Measurements from ENCODE around the gene CARTPT.

DNA sequence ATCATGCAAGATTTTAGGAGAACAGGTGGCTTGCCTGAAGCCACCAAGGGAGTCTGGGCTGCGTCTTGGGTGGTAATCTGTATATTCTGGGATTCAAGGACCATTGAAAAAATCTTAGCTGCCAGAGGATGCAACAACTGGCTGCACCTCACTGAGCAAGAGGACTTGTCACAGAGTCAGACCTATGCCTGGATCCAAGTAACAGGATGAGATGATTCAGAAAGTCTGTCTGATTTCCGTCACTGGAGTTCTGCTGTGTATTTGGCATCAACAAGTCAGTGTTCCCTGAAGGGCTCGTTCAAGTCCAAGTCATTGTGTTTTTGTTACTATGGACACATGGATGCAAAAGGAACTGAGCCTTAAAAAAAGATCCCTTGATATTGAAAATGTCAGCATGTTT lies 37.8 kb upstream of the CARTPT start:
- TF ChIP-seq CTCF (IDR thresholded peaks at IDR 0.05; ENCODE audit: insufficient read depth, low read length) = no peak
- no peak for TF ChIP-seq POLR2AphosphoS5 (IDR thresholded peaks at IDR 0.05; ENCODE audit: low read depth)
- TF ChIP-seq GABPA (IDR thresholded peaks at IDR 0.05; ENCODE audit: low read depth) = no peak
- TF ChIP-seq REST (IDR thresholded peaks at IDR 0.05; ENCODE audit: insufficient replicate concordance, low read depth) = no peak
- TF ChIP-seq SPI1 (IDR thresholded peaks at IDR 0.05; ENCODE audit: borderline replicate concordance, low read depth) = no peak

All from HL-60 (cell line).